Glutamatergic neuron (in vitro differentiated cells): ENCODE data around the gene PER3. TPM values are rescaled to one million over a fixed set of nuclear protein-coding genes. Genes with fewer than 3 reads are reported as not detected.

Experiments used
- DNase-seq: peaks from one replicate; pipeline ENCODE4 v3.0.0; 2022
- H3K27ac Mint-ChIP-seq: one replicate; pipeline ENCODE4 v1.8.0; 2020; ENCODE audit warnings: mild to moderate bottlenecking, mixed read lengths, inconsistent platforms; ENCODE audit not compliant: unreplicated experiment
- H3K27me3 Mint-ChIP-seq: one replicate; pipeline ENCODE4 v1.8.0; 2020; ENCODE audit warnings: mild to moderate bottlenecking, moderate library complexity, mixed read lengths, inconsistent platforms; ENCODE audit not compliant: unreplicated experiment
- H3K36me3 Mint-ChIP-seq: one replicate; pipeline ENCODE4 v1.8.0; 2020; ENCODE audit warnings: mild to moderate bottlenecking, mixed read lengths, inconsistent platforms; ENCODE audit not compliant: unreplicated experiment
- H3K4me1 Mint-ChIP-seq: one replicate; pipeline ENCODE4 v1.8.0; 2020; ENCODE audit warnings: mild to moderate bottlenecking, low read depth, mixed read lengths, inconsistent platforms; ENCODE audit not compliant: unreplicated experiment
- H3K4me3 Mint-ChIP-seq: one replicate; pipeline ENCODE4 v1.8.0; 2020; ENCODE audit warnings: mild to moderate bottlenecking, mixed read lengths, inconsistent platforms; ENCODE audit not compliant: unreplicated experiment
- H3K9me3 Mint-ChIP-seq: one replicate; pipeline ENCODE4 v1.8.0; 2020; ENCODE audit warnings: mild to moderate bottlenecking, moderate library complexity, mixed read lengths, inconsistent platforms; ENCODE audit not compliant: unreplicated experiment
- CTCF ChIP-seq: fragments of 200-600 bp; sonication (generic); IDR thresholded peaks from one replicate; pipeline ENCODE4 v1.5.0; 2021; ENCODE audit not compliant: partially characterized antibody, unreplicated experiment
- total RNA-seq: library from RNA; stranded (reverse); fragmentation: NEBNext Ultra II Directional; extraction: Animal tissue kit (Norgen Biotek cat#: 25700); gene quantifications from one replicate; pipeline ENCODE4 v1.2.1, GENCODE V29; 2021; ENCODE audit not compliant: unreplicated experiment

The PER3 gene
- total RNA-seq, 1 donor from 2014 or later, result 3.6 TPM

DNA sequence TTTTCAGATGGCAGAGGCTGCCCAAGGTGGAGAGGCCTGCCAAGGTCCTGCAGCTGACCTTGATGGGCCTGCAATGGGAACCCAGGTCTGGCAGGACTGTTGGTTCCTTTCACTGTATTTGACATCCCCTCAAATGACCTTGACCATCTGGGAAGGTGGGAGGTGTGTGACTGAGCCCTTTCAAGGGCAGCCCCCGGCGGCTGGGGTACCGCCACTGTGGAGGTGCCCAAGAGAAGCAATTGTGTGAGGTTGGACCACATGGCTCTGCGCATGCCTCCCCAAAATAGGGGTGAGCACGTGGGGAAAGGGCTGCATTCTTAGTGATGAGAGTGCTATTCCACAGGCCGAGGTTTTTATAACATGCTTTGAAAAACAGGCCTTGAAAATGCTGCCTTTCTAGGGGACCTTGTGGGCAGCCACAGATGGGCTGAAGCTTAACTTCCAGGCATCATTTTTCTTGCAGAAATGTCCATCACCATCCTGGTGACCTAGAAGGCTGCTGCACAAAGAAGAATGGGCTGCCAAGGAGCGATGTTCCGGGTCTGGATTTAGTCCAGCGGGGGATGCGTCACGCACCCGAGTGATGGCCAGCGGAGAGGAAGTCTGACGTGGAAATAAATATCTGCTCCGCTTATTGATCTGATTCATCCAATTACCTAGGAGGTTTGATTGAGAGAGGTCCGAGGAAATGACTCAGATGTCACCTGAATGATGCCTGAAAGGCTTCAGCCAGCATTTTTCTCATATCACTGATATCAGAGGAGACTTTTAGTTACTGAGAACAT lies 85.2 kb downstream of the PER3 start:
- no peak for TF ChIP-seq CTCF
- H3K36me3 Mint-ChIP-seq, result peaks cover 4% of the 10 kb centered on the region
- no peak overlapping the region for H3K4me3 Mint-ChIP-seq
- H3K27me3 Mint-ChIP-seq, result peaks cover 1% of the 10 kb centered on the region
- no peak for DNase-seq
- H3K4me1 Mint-ChIP-seq, result peaks cover under 1% of the 10 kb centered on the region
- H3K27ac Mint-ChIP-seq, result no peak overlapping the region
- H3K9me3 Mint-ChIP-seq, result no peaks in the 10 kb centered on the region

- no peak for DNase-seq
- Mint-ChIP-seq H3K36me3 (peaks cover 4% of the 10 kb centered on the region), H3K27me3 (no peaks in the 10 kb centered on the region), H3K9me3 (no peaks in the 10 kb centered on the region), H3K4me3 (no peak overlapping the region), H3K27ac (no peak overlapping the region), H3K4me1 (no peaks in the 10 kb centered on the region)
- no peak for TF ChIP-seq CTCF
Observed at GRCh38 chr1:7871136-7871535, 87.0 kb downstream of the PER3 start.

DNA sequence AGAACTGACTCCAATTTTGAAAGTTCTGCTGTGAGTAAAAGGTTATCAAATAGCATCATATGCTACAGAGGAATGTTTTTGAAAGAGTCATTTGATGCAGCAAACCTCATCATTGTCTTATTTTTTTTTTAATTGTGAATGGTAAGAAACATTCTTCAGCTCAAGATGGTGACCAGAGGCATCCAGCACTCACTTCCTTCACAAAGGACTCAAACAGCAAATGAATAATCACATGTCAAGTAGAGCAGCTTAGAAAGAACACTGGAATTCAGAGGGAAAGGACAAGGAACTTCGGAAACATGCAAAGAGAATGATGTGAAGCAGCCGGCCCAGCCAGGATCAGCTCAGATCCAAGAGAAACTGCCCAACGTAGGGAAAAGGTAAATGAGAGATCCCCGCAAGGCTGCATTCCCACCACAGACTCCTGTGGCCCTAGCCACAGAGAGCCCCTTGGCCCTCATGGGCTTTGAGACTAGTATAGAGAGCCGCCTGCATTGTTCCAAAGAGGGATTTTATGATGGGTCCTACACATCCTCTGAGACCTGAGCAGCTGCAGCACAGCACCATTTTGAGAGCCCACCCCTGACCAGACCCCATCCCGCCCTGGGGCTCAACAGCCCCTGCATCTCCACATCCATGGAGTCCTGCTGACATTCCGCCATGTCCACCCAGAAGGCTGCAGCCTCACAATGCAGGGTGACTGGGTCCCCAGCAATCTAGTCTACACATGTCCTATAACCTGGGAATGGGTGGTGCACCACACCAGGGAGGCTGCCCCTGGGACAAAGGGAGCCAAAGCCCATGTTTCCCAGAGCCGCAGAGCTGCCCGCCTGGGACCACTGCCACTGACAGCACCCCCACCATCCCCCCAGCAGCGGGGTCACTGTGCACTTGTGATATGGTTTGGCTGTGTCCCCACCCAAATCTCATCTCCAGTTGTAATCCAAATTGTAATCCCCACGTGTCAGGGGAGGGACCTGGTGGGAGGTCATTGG lies 90.0 kb downstream of the PER3 start:
- Mint-ChIP-seq H3K4me3 (no peak overlapping the region), H3K9me3 (peaks cover 2% of the 10 kb centered on the region), H3K4me1 (no peaks in the 10 kb centered on the region), H3K36me3 (peaks cover 9% of the 10 kb centered on the region), H3K27ac (no peak overlapping the region), H3K27me3 (no peaks in the 10 kb centered on the region)
- no peak for DNase-seq
- TF ChIP-seq CTCF, result no peak

- no peak for DNase-seq
- Mint-ChIP-seq H3K27me3 (no peaks in the 10 kb centered on the region), H3K27ac (no peak overlapping the region), H3K36me3 (peaks cover 6% of the 10 kb centered on the region), H3K4me1 (no peaks in the 10 kb centered on the region), H3K9me3 (peaks cover 2% of the 10 kb centered on the region), H3K4me3 (no peak overlapping the region)
- no peak for TF ChIP-seq CTCF
Observed at GRCh38 chr1:7878027-7878426, 93.9 kb downstream of the PER3 start.
